HUES6 (cell line): ENCODE results near the gene CRYGN.

ENCODE experiments used
- H3K27ac ChIP-seq: 2 replicates; pipeline ENCODE4 v1.7.0; 2013; ENCODE audit warnings: low read depth, mild to moderate bottlenecking, low read length, inconsistent platforms
- H3K27me3 ChIP-seq: 2 replicates; pipeline ENCODE4 v1.6.1; 2013; ENCODE audit warnings: low read length; ENCODE audit not compliant: control insufficient read depth, insufficient read depth
- H3K36me3 ChIP-seq: 2 replicates; pipeline ENCODE4 v1.6.1; 2013; ENCODE audit warnings: low read length; ENCODE audit not compliant: control insufficient read depth, insufficient read depth
- H3K4me1 ChIP-seq: 2 replicates; pipeline ENCODE4 v1.6.1; 2013; ENCODE audit warnings: low read length; ENCODE audit not compliant: control insufficient read depth, insufficient read depth
- H3K4me3 ChIP-seq: 2 replicates; pipeline ENCODE4 v1.5.1; 2013; ENCODE audit warnings: low read depth, low read length
- H3K9ac ChIP-seq: one replicate; pipeline ENCODE4 v1.6.1; 2013; ENCODE audit warnings: mild to moderate bottlenecking, low read length
- H3K9me3 ChIP-seq: 2 replicates; pipeline ENCODE4 v1.6.1; 2013; ENCODE audit warnings: low read depth, low read length; ENCODE audit not compliant: control insufficient read depth, insufficient read depth

CRYGN gene

GRCh38 chr7:151430391-151431205 lies 9.3 kb downstream of the CRYGN start:
- Histone ChIP-seq H3K36me3 (no peaks in the 10 kb centered on the region), H3K9me3 (no peaks in the 10 kb centered on the region), H3K4me3 (no peak overlapping the region), H3K27me3 (no peaks in the 10 kb centered on the region), H3K9ac (no peak overlapping the region), H3K4me1 (peaks cover 43% of the 10 kb centered on the region), H3K27ac (no peak overlapping the region)

GRCh38 chr7:151429560-151430331 lies 10.2 kb downstream of the CRYGN start:
- Histone ChIP-seq H3K9ac (no peak overlapping the region), H3K9me3 (no peaks in the 10 kb centered on the region), H3K4me3 (no peak overlapping the region), H3K27me3 (no peaks in the 10 kb centered on the region), H3K36me3 (no peaks in the 10 kb centered on the region), H3K4me1 (peaks cover 44% of the 10 kb centered on the region), H3K27ac (no peak overlapping the region)

GRCh38 chr7:151429237-151429559 lies 10.7 kb downstream of the CRYGN start:
- Histone ChIP-seq H3K4me1 (peaks cover 44% of the 10 kb centered on the region), H3K27ac (no peak overlapping the region), H3K9me3 (no peaks in the 10 kb centered on the region), H3K36me3 (no peaks in the 10 kb centered on the region), H3K9ac (no peak overlapping the region), H3K27me3 (no peaks in the 10 kb centered on the region), H3K4me3 (no peak overlapping the region)

GRCh38 chr7:151428378-151429236 lies 11.3 kb downstream of the CRYGN start:
- no peaks in the 10 kb centered on the region for H3K36me3 ChIP-seq
- no peaks in the 10 kb centered on the region for H3K27me3 ChIP-seq
- H3K4me1 ChIP-seq = peaks cover 44% of the 10 kb centered on the region
- no peak overlapping the region for H3K9ac ChIP-seq
- no peak overlapping the region; the same call in 1 of the 2 replicates for H3K27ac ChIP-seq
- no peaks in the 10 kb centered on the region for H3K9me3 ChIP-seq
- no peak overlapping the region for H3K4me3 ChIP-seq

- Histone ChIP-seq H3K4me1 (peaks cover 44% of the 10 kb centered on the region), H3K9ac (no peak overlapping the region), H3K4me3 (no peak overlapping the region), H3K36me3 (no peaks in the 10 kb centered on the region), H3K27ac (no peak overlapping the region; the same call in 1 of the 2 replicates), H3K9me3 (no peaks in the 10 kb centered on the region; the same call in 1 of the 2 replicates), H3K27me3 (no peaks in the 10 kb centered on the region)
These were observed 12.1 kb downstream of the CRYGN start for GRCh38 chr7:151427705-151428377.

- peaks cover 6% of the 10 kb centered on the region for H3K9me3 ChIP-seq
- no peak overlapping the region for H3K27ac ChIP-seq
- no peaks in the 10 kb centered on the region for H3K27me3 ChIP-seq
- H3K36me3 ChIP-seq = no peaks in the 10 kb centered on the region
- H3K4me3 ChIP-seq = no peak overlapping the region
- H3K9ac ChIP-seq = no peak overlapping the region
- H3K4me1 ChIP-seq = peaks cover 44% of the 10 kb centered on the region
These were observed 12.8 kb downstream of the CRYGN start for GRCh38 chr7:151426904-151427704.

GRCh38 chr7:151426441-151426903 lies 13.5 kb downstream of the CRYGN start:
- Histone ChIP-seq H3K36me3 (no peaks in the 10 kb centered on the region), H3K27ac (no peak overlapping the region), H3K9me3 (peaks cover 13% of the 10 kb centered on the region), H3K4me3 (no peak overlapping the region), H3K4me1 (peaks cover 44% of the 10 kb centered on the region), H3K27me3 (no peaks in the 10 kb centered on the region), H3K9ac (no peak overlapping the region)

GRCh38 chr7:151425670-151426440 lies 14.1 kb downstream of the CRYGN start:
- no peak overlapping the region for H3K9ac ChIP-seq
- peaks cover 14% of the 10 kb centered on the region for H3K9me3 ChIP-seq
- H3K4me1 ChIP-seq = peaks cover 44% of the 10 kb centered on the region
- no peak overlapping the region for H3K4me3 ChIP-seq
- no peak overlapping the region for H3K27ac ChIP-seq
- H3K27me3 ChIP-seq = no peaks in the 10 kb centered on the region
- no peaks in the 10 kb centered on the region for H3K36me3 ChIP-seq

GRCh38 chr7:151424799-151425198 lies 15.1 kb downstream of the CRYGN start:
- peaks cover 24% of the 10 kb centered on the region for H3K9me3 ChIP-seq
- H3K4me3 ChIP-seq = no peak overlapping the region
- H3K9ac ChIP-seq = no peak overlapping the region
- H3K36me3 ChIP-seq = no peaks in the 10 kb centered on the region
- peaks cover 37% of the 10 kb centered on the region for H3K4me1 ChIP-seq
- H3K27ac ChIP-seq = no peak overlapping the region
- no peaks in the 10 kb centered on the region for H3K27me3 ChIP-seq
